ENCODE data around the gene MDM4. TPM values are rescaled to one million over a fixed set of nuclear protein-coding genes. Genes with fewer than 3 reads are reported as not detected.

The MDM4 gene
- total RNA-seq, 1 donor from 2014 or later = 90.1 TPM

DNA sequence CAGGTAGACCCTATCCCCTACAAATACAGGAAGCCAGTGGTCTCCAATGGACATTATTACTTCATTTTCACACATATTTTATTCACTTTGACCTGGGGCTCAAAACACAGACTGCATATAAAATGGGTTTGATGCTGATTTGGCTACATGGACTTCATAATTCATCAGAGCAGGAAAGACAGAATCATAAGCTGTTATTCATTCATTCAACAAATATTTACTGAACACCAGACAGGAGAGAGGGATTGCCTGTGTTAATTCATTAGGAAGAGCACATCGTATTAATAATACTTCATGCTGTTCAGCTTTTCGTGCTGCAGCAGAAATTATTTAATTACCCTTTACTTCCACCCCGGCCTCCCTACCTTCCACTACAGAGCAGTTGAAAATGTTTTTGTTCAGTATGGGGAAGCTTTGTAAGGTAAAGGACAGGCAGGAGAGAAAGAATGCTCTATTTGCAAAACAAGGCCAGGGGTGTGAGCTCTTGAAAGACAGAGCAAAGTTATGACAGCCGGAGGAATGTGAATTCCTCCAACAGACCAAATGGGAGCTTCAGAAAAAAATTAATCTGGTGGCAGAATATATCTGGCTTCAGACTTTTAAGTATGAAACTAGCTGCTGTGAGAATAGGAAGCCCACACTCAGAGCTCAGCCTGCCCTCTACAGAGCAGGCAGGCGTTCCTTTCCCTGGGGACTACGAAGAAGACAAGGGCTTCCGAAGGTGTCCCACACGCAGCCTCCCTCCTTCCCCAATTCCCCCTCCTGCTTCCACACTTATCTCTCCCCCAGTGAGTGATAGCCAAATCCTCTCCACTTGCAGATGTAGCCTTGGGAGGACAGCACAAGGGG is 58.0 kb downstream of the MDM4 start:
- intact Hi-C loops (cut with DNase I) = loop anchor here (5.0 kb wide), 1 partner anchor 218 kb away; no protein-coding TSS in a partner anchor
- peaks cover 13% of the 10 kb centered on the region for H3K4me1 ChIP-seq
- DNase-seq (ENCODE audit: extremely low spot score in 2 of 2) = no peak
- TF ChIP-seq POLR2A (IDR thresholded peaks at IDR 0.05) (no peak), POLR2AphosphoS5 (IDR thresholded peaks at IDR 0.05; ENCODE audit: insufficient read depth in 1 of 2, low read depth in 1 of 2) (no peak)
- TF ChIP-seq, protein P1, sequence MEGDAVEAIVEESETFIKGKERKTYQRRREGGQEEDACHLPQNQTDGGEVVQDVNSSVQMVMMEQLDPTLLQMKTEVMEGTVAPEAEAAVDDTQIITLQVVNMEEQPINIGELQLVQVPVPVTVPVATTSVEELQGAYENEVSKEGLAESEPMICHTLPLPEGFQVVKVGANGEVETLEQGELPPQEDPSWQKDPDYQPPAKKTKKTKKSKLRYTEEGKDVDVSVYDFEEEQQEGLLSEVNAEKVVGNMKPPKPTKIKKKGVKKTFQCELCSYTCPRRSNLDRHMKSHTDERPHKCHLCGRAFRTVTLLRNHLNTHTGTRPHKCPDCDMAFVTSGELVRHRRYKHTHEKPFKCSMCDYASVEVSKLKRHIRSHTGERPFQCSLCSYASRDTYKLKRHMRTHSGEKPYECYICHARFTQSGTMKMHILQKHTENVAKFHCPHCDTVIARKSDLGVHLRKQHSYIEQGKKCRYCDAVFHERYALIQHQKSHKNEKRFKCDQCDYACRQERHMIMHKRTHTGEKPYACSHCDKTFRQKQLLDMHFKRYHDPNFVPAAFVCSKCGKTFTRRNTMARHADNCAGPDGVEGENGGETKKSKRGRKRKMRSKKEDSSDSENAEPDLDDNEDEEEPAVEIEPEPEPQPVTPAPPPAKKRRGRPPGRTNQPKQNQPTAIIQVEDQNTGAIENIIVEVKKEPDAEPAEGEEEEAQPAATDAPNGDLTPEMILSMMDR (IDR thresholded peaks at IDR 0.05) = no peak
- H3K36me3 ChIP-seq = no peaks in the 10 kb centered on the region
- no peaks in the 10 kb centered on the region for H3K9me3 ChIP-seq
- H3K4me3 ChIP-seq = no peak overlapping the region
- no peaks in the 10 kb centered on the region for H3K27me3 ChIP-seq
- no peak overlapping the region for H3K27ac ChIP-seq

DNA sequence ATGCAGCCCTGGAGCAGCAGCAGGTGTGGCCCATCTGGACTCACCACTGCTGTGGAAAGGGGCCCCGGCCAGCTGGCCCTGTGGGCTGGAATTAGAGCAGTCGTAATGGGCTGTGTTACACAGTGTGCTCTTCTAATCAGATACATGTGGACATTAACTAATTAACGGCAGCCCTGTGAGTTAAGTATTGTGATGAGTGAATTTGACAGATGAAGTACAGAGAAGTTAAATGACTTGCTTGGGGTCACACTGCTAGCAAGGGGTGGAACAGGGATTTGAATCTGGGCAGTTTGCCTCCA is 58.6 kb downstream of the MDM4 start:
- Histone ChIP-seq H3K4me1 (peaks cover 14% of the 10 kb centered on the region), H3K9me3 (no peaks in the 10 kb centered on the region), H3K27me3 (no peaks in the 10 kb centered on the region), H3K36me3 (no peaks in the 10 kb centered on the region), H3K4me3 (no peak overlapping the region), H3K27ac (no peak overlapping the region)
- intact Hi-C loops (cut with DNase I) = loop anchor here (5.0 kb wide), 1 partner anchor 217 kb away; no protein-coding TSS in a partner anchor
- no peak for TF ChIP-seq POLR2A (IDR thresholded peaks at IDR 0.05)
- TF ChIP-seq, protein P1 (IDR thresholded peaks at IDR 0.05) = no peak
- no peak for TF ChIP-seq POLR2AphosphoS5 (IDR thresholded peaks at IDR 0.05; ENCODE audit: insufficient read depth in 1 of 2, low read depth in 1 of 2)
- no peak for DNase-seq (ENCODE audit: extremely low spot score in 2 of 2)

DNA sequence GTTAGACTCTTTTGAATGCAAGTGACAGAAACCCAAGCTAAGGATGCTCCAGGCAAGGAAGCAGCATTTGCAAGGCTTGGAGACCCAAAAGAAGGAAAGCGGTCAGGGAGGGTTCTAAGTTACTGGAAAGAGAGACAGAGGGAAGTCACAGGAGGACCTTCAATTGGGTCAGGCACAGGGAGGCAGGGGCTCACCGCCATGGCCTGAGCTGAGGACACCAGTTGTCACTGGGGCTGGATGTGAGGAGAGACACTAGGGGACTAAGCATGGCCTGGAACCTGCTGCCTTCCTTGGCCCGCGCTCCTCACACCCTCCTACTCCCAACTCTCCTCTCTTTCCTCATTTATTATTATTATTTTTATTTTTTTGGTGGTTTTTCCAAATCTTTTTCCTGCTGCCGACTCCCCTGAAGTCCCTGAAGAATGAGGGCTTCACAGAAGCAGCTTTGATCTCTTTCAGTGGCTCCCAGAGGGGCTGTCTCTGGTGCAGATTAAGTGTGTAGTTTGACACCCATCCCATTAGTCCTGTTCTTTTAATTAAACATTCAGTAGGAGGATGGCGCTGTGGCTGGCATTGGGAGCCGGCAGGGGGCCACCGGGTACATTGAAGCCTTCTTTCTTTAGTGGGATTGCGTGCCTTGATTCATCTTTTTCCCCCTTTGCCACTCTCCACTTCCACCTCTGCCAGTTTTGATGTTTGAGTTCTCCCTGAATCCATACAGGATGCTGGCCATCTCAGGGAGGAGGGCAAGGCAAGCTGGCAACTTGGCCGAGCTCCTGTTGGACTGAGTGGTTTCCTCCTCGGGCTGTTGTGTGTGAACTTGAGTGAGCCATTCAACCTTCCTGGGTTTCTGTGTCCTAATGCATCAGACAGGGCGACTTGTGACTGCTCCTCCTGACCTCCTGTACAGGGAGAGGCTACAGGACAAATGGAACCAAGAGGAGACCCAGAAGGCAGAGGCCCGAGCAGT is 59.3 kb downstream of the MDM4 start:
- Histone ChIP-seq H3K27ac (no peak overlapping the region), H3K4me1 (peaks cover 14% of the 10 kb centered on the region)
- intact Hi-C loops (cut with DNase I) = no loop called here

DNA sequence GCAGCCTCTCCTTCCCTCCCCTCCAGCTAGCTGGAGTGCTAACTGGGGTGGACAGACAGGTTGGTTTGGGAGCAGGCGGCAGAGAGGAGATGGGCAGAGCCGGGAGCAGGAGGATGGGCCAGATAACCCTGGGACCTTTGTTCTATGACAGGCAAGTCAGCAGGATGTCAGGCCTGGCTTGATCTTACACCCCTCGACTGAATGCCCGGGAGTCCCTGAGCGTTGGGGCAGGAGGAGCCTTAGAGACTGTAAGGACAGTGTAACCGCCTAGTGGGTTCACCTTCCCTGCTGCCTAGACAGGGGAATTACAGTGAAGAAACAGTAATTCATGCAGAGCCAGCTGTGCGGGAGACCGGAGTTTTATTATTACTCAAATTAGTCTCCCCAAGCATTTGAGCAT is 60.2 kb downstream of the MDM4 start:
- H3K9me3 ChIP-seq = no peaks in the 10 kb centered on the region
- no peak for DNase-seq (ENCODE audit: extremely low spot score in 2 of 2)
- no peak overlapping the region for H3K4me3 ChIP-seq
- H3K4me1 ChIP-seq = peaks cover 14% of the 10 kb centered on the region
- no peaks in the 10 kb centered on the region for H3K27me3 ChIP-seq
- no peak for TF ChIP-seq POLR2A (IDR thresholded peaks at IDR 0.05)
- TF ChIP-seq POLR2AphosphoS5 (IDR thresholded peaks at IDR 0.05; ENCODE audit: insufficient read depth in 1 of 2, low read depth in 1 of 2) = no peak
- TF ChIP-seq, protein P1 (IDR thresholded peaks at IDR 0.05) = no peak
- no peak overlapping the region for H3K27ac ChIP-seq
- intact Hi-C loops (cut with DNase I) = no loop called here
- no peaks in the 10 kb centered on the region for H3K36me3 ChIP-seq

More for the DNA sequence above, 59.3 kb downstream of the MDM4 start:
- Histone ChIP-seq H3K9me3 (no peaks in the 10 kb centered on the region), H3K36me3 (no peaks in the 10 kb centered on the region), H3K4me3 (no peak overlapping the region), H3K27me3 (no peaks in the 10 kb centered on the region)
- TF ChIP-seq POLR2AphosphoS5 (IDR thresholded peaks at IDR 0.05; ENCODE audit: insufficient read depth in 1 of 2, low read depth in 1 of 2) (no peak), POLR2A (IDR thresholded peaks at IDR 0.05) (no peak)
- TF ChIP-seq, protein P1 (IDR thresholded peaks at IDR 0.05) = no peak
- DNase-seq (ENCODE audit: extremely low spot score in 2 of 2) = no peak

All from vagina (tissue), 2 donors.